HG03159 (cell line): ENCODE measurements around the gene TTLL10.
"Not testable (repeated sequence)": the region's sequence is repeated elsewhere in the genome, so short reads cannot be mapped to it uniquely, and the experiment has no call there.

Experiments
- ATAC-seq: cut with Tn5 transposase; IDR thresholded peaks from one replicate; pipeline ENCODE4 v1.9.1; 2021; ENCODE audit warnings: mild to moderate bottlenecking, moderate library complexity; ENCODE audit not compliant: unreplicated experiment

Gene TTLL10

GRCh38 chr1:1183833-1184775 lies 10.4 kb downstream of the TTLL10 start:
- ATAC-seq, result no peak

DNA sequence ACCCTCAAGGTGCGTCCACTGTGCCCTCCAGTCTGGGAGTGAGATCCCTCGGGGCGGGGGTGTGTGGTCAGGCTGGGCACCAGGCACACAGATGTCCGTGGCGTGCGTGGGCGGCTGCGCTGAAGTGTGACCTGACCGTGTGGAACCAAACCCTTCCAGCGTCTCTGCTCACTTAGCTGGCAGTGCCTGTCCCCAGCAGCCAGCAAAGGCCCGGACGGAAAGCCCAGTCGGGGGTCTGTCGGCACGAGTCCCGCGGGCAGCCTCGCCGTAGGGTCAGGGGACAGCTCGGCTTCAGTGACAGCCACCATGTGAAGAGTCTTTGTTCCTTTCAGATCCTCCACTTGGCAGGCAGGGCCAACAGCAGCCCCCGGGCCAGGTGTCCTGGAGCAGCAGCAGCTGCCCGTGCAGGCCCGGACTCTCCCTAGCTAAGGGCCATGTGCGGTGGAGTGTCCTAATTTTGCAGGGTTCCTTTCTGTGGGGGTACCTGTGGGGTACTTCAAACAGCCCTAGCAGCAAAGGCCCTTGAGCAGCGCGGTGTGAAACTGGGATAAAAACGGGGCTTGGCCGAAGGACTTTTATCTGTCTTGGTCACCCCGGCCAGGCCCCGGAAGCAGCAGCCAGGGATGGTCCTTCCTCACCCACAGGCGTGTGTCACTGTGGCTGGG lies 11.6 kb downstream of the TTLL10 start:
- ATAC-seq, result no peak

DNA sequence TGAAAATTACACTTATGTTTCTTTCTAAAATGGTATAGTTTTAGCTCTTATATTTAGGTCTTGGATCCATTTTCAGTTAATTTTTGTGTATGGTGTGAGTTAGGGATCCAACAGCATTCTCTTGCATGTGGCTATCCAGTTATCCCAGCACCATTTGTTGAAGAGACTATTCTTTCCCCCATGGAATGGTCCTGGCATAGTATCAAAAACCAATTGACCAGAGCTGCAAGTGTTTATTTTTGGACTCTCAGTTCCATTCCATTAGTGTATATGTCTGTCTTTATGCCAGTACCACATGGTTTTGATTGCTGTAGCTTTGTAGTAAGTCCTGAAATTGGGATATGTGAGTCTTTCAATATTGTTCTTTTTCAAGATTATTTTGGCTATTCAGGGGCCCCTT lies 14.3 kb downstream of the TTLL10 start:
- ATAC-seq, result no peak

GRCh38 chr1:1189111-1189510 lies 15.4 kb downstream of the TTLL10 start:
- no peak for ATAC-seq

GRCh38 chr1:1191734-1192133 lies 18.1 kb downstream of the TTLL10 start:
- no peak for ATAC-seq

GRCh38 chr1:1194723-1195122 lies 21.0 kb downstream of the TTLL10 start:
- ATAC-seq, result no peak

DNA sequence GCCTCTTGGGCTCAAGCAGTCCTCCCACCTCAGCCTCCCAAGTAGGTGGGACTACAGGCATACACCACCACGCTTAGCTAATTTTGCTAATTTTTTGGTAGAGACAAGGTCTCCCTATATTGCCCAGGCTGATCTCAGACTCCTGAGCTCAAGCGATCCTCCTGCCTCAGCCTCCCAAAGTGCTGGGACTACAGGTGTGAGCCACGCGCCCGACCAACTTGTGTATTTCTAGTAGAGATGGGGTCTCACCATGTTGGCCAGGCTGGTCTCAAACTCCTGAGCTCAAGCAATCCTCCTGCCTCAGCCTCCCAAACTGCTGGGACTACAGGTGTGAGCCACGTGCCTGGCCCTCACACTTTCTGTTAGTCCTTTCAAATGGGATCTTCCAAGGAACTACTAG lies 22.0 kb downstream of the TTLL10 start:
- ATAC-seq, result not testable (repeated sequence)

- no peak for ATAC-seq
Observed at GRCh38 chr1:1196431-1197187, 22.9 kb downstream of the TTLL10 start.

- no peak for ATAC-seq
Observed at GRCh38 chr1:1197188-1197500, 23.5 kb downstream of the TTLL10 start.

GRCh38 chr1:1197551-1198422 lies 24.1 kb downstream of the TTLL10 start:
- ATAC-seq, result no peak

- no peak for ATAC-seq
Observed at GRCh38 chr1:1198423-1199140, 24.9 kb downstream of the TTLL10 start.

DNA sequence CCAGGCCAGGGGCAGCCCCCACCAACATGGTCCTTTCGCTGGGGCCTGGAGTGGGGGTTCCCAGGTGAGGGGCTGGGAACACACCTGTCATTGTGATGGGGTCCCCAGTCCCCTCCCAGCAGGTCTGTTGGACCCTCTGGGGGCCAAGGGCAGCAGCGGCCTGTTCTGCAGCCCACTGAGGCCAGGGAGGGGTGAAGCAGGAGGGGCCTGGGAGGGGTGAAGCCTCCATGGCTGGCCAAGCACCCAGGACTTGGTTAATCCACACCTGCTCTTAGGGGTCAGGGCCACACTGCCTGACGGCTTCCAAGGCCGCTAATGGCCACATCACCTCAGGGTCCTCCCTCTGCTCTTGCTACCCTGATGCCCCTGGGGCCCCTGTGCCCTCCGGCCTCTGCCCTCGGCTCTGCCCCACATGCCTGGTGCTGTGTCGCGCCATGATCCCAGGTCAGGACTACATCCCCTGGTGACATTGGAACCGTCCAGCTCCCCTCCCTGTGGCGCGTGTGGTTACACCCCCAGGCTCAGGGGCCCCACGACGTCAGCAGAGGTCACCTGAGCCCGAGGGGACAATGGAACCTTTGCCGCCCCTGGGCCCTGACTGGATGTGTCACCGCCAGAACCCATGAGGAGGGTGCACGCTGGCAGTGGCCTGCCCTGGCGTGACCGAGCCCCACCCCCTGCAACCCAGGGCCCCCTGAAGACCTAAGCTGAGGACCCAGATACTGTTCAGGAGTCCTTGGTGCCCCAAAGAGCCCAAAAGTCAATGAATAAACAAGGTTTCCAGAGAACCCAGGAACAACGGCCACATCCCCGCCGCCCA lies 25.7 kb downstream of the TTLL10 start:
- ATAC-seq, result no peak

DNA sequence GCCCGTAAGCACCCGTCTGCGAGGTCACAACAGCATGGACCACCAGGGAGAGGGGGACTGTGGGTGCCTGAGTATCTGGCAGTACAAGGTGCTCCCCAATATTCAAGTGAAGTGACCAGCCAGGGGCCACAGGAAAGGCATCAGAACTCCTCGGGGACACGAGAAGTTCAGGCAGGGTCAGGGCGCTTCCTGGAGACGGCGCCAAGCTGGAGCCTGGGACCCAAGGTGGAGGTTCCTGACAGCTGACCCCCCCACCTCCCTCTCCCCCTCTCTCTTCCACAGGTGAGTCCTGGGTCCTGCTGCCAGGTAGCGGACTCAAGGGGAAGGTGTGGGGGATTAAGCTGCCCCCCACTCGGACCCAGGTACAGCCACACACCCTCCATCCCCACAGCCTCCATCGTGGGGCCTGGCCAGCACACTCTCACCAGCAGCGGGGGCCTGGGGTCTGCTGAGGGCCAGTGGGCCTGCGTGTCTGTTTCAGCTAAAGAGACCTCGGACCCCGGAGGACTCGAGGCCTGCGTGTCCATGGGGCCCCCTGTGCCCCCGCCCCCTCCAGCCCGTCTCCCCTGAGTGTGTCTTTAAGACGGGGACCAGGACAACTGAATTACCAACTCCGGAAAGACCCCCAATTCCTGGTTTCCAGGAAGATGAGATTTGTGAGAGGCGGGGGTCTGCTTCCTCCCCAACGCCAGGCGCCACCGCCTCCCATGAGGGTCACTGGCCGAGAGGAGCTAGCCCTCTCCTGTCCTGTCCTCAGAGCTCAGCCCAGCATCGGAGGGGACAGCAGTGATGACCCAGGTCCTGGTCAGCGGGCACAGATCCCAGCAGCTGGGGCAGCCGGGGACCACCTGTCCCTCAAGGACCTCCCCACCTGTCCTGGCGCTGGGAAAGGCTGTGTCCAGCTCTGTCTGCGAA lies 26.5 kb downstream of the TTLL10 start:
- no peak for ATAC-seq

- no peak for ATAC-seq
Observed at GRCh38 chr1:1200876-1201810, 27.5 kb downstream of the TTLL10 start.

DNA sequence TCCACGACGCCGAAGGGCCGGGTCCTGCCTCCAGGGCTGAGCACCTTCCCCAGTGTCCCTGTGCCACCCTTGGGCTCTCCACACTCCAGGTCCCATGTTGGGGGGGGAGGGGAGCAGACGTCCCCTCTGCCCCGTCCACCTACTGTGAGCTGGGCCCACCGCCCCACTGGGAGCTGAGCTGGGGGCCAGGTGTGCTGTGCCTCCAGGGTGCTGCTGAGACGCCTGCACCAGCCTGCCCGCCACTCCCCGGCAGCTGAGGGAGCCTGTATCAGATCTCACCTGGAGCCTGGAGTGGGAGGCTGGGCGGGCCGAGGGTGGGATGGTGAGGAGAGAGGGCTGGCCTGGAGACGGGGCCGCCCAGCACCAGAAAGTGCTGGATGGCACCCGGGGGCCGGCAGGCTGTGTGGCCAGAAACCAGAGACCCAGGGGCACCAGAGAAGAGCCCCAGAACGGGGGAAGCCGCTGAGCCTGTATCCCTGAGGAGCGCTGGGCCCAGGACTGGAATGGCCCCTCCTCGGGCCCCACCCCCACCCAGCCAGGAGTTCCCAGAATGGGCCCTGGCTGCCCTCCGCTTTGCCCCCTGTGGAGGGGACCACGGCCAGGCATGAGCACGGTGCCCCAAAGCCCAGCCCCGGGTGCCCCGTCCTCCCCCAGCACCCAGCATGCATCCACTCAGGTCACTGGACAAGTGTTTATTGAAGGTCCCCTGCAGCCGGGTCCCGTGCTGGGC lies 29.3 kb downstream of the TTLL10 start:
- ATAC-seq, result no peak
